ENCODE results near the gene SELPLG.
"Not testable (repeated sequence)": the region's sequence is repeated elsewhere in the genome, so short reads cannot be mapped to it uniquely, and the experiment has no call there.

Gene SELPLG

GRCh38 chr12:108589840-108590229 is 43.9 kb downstream of the SELPLG start:
- DNase-seq (ENCODE audit: low read depth in 2 of 2) = no peak

GRCh38 chr12:108589028-108589839 is 44.5 kb downstream of the SELPLG start:
- DNase-seq (ENCODE audit: low read depth in 2 of 2) = no peak

- no peak for DNase-seq (ENCODE audit: low read depth in 2 of 2)
Measured at GRCh38 chr12:108587826-108588225, 45.9 kb downstream of the SELPLG start.

GRCh38 chr12:108586306-108586705 is 47.4 kb downstream of the SELPLG start:
- DNase-seq (ENCODE audit: low read depth in 2 of 2) = no peak

- DNase-seq (ENCODE audit: low read depth in 2 of 2) = no peak
Measured at GRCh38 chr12:108585864-108586263, 47.8 kb downstream of the SELPLG start.

GRCh38 chr12:108584456-108585065 is 49.1 kb downstream of the SELPLG start:
- DNase-seq (ENCODE audit: low read depth in 2 of 2) = no peak

GRCh38 chr12:108583991-108584390 is 49.7 kb downstream of the SELPLG start:
- DNase-seq (ENCODE audit: low read depth in 2 of 2) = no peak

GRCh38 chr12:108582978-108583770 is 50.5 kb downstream of the SELPLG start:
- no peak for DNase-seq (ENCODE audit: low read depth in 2 of 2)

- DNase-seq (ENCODE audit: low read depth in 2 of 2) = no peak
Measured at GRCh38 chr12:108582509-108582908, 51.2 kb downstream of the SELPLG start.

- no peak for DNase-seq (ENCODE audit: low read depth in 2 of 2)
Measured at GRCh38 chr12:108581311-108582227, 52.1 kb downstream of the SELPLG start.

GRCh38 chr12:108580531-108580930 is 53.2 kb downstream of the SELPLG start:
- no peak for DNase-seq (ENCODE audit: low read depth in 2 of 2)

GRCh38 chr12:108578813-108579212 is 54.9 kb downstream of the SELPLG start:
- DNase-seq (ENCODE audit: low read depth in 2 of 2) = no peak

- no peak for DNase-seq (ENCODE audit: low read depth in 2 of 2)
Measured at GRCh38 chr12:108578264-108578663, 55.4 kb downstream of the SELPLG start.

- no peak for DNase-seq (ENCODE audit: low read depth in 2 of 2)
Measured at GRCh38 chr12:108577458-108577857, 56.2 kb downstream of the SELPLG start.

- no peak for DNase-seq (ENCODE audit: low read depth in 2 of 2)
Measured at GRCh38 chr12:108576660-108577234, 56.9 kb downstream of the SELPLG start.

GRCh38 chr12:108575199-108575912 is 58.3 kb downstream of the SELPLG start:
- DNase-seq (ENCODE audit: low read depth in 2 of 2) = no peak

GRCh38 chr12:108574276-108574675 is 59.4 kb downstream of the SELPLG start:
- DNase-seq (ENCODE audit: low read depth in 2 of 2) = not testable (repeated sequence)

- DNase-seq (ENCODE audit: low read depth in 2 of 2) = no peak
Measured at GRCh38 chr12:108573317-108573716, 60.4 kb downstream of the SELPLG start.

GRCh38 chr12:108572166-108572790 is 61.4 kb downstream of the SELPLG start:
- no peak for DNase-seq (ENCODE audit: low read depth in 2 of 2)
